Neural progenitor cell (in vitro differentiated cells): ENCODE data around the gene RSPH1. TPM values are rescaled to one million over a fixed set of nuclear protein-coding genes. Genes with fewer than 3 reads are reported as not detected.

Source experiments
- DNase-seq: peaks from one replicate; pipeline ENCODE4 v3.0.0-alpha.2; 2016; ENCODE audit warnings: low spot score
- H2AFZ ChIP-seq: fragments of 200-600 bp; sonication (generic); replicated peaks from 2 replicates; pipeline ENCODE4 v1.6.1; 2016; ENCODE audit warnings: antibody characterized with exemption
- H3F3A ChIP-seq: fragments of 200-600 bp; sonication (generic); 2 replicates; pipeline ENCODE4 v1.6.1; 2016; ENCODE audit warnings: antibody characterized with exemption, low read depth
- H3K27ac ChIP-seq: fragments of 200-600 bp; sonication (generic); 2 replicates; pipeline ENCODE4 v1.5.1; 2016; ENCODE audit warnings: mild to moderate bottlenecking
- H3K27me3 ChIP-seq: fragments of 200-600 bp; sonication (generic); 2 replicates; pipeline ENCODE4 v1.6.1; 2016; ENCODE audit warnings: mild to moderate bottlenecking, moderate library complexity
- H3K36me3 ChIP-seq: fragments of 200-600 bp; sonication (generic); 2 replicates; pipeline ENCODE4 v1.5.1; 2016
- H3K4me1 ChIP-seq: fragments of 200-600 bp; sonication (generic); 2 replicates; pipeline ENCODE4 v1.6.1; 2016; ENCODE audit warnings: mixed run types
- H3K4me2 ChIP-seq: fragments of 200-600 bp; sonication (generic); 2 replicates; pipeline ENCODE4 v1.6.1; 2016
- H3K4me3 ChIP-seq: fragments of 200-600 bp; sonication (generic); 2 replicates; pipeline ENCODE4 v1.5.1; 2016
- H3K79me2 ChIP-seq: fragments of 200-600 bp; sonication (generic); 2 replicates; pipeline ENCODE4 v1.6.1; 2016; ENCODE audit warnings: low read depth
- H3K9ac ChIP-seq: fragments of 200-600 bp; sonication (generic); 2 replicates; pipeline ENCODE4 v1.6.1; 2016
- H3K9me3 ChIP-seq: fragments of 200-600 bp; sonication (generic); 2 replicates; pipeline ENCODE4 v1.5.1; 2016; ENCODE audit warnings: low read depth
- H4K20me1 ChIP-seq: fragments of 200-600 bp; sonication (generic); 2 replicates; pipeline ENCODE4 v1.6.1; 2016; ENCODE audit warnings: low read depth
- H3K27ac Mint-ChIP-seq: 3 replicates; pipeline ENCODE4 v1.8.0; 2021; ENCODE audit warnings: mixed read lengths
- H3K27me3 Mint-ChIP-seq: 2 replicates; pipeline ENCODE4 v1.8.0; 2022; ENCODE audit warnings: low read depth, mild to moderate bottlenecking, inconsistent platforms, moderate library complexity, mixed read lengths; ENCODE audit not compliant: insufficient read depth
- H3K36me3 Mint-ChIP-seq: 3 replicates; pipeline ENCODE4 v1.8.0; 2021; ENCODE audit warnings: mixed read lengths
- H3K4me1 Mint-ChIP-seq: 3 replicates; pipeline ENCODE4 v1.8.0; 2021; ENCODE audit warnings: mixed read lengths
- H3K4me3 Mint-ChIP-seq: 3 replicates; pipeline ENCODE4 v1.8.0; 2021; ENCODE audit warnings: mild to moderate bottlenecking, moderate library complexity, mixed read lengths
- H3K9me3 Mint-ChIP-seq: 3 replicates; pipeline ENCODE4 v1.8.0; 2020; ENCODE audit warnings: mixed read lengths
- CTCF ChIP-seq: fragments of 200-600 bp; sonication (generic); IDR thresholded peaks from 2 replicates; pipeline ENCODE4 v1.5.1; 2017; ENCODE audit warnings: antibody characterized with exemption, mild to moderate bottlenecking
- EZH2 ChIP-seq: fragments of 200-600 bp; sonication (generic); IDR thresholded peaks from 2 replicates; pipeline ENCODE4 v1.6.1; 2017; ENCODE audit warnings: antibody characterized with exemption, mild to moderate bottlenecking, moderate library complexity
- EZH2phosphoT487 ChIP-seq: fragments of 200-600 bp; sonication (generic); IDR thresholded peaks from 2 replicates; pipeline ENCODE4 v1.6.1; 2017; ENCODE audit warnings: antibody characterized with exemption
- total RNA-seq: library from RNA; depleted of rRNA; stranded (reverse); fragments of >200 nt; gene quantifications from 2 replicates; pipeline ENCODE4 v1.2.3, GENCODE V29; 2015; ENCODE audit warnings: low replicate concordance

The RSPH1 gene
- total RNA-seq, 1 donor from 2014 or later = 0.04 TPM

- Mint-ChIP-seq H3K4me1 (peaks cover 52% of the 10 kb centered on the region), H3K36me3 (no peaks in the 10 kb centered on the region), H3K9me3 (no peaks in the 10 kb centered on the region), H3K4me3 (peak overlapping the region; percentile 6), H3K27me3 (peaks cover 3% of the 10 kb centered on the region), H3K27ac (no peak overlapping the region)
- Histone ChIP-seq H3K27me3 (no peaks in the 10 kb centered on the region), H3K27ac (no peak overlapping the region), H3K79me2 (no peaks in the 10 kb centered on the region), H3K4me1 (peaks cover 35% of the 10 kb centered on the region), H3F3A (peaks cover 15% of the 10 kb centered on the region), H3K4me3 (no peak overlapping the region), H3K9ac (no peak overlapping the region), H3K9me3 (no peaks in the 10 kb centered on the region), H3K36me3 (no peaks in the 10 kb centered on the region), H4K20me1 (no peaks in the 10 kb centered on the region), H3K4me2 (no peak overlapping the region), H2AFZ (peak overlapping the region; percentile 55)
- no peak for DNase-seq
- TF ChIP-seq EZH2 (no peak), CTCF (no peak), EZH2phosphoT487 (no peak)
These were observed 27.2 kb upstream of the RSPH1 start for GRCh38 chr21:42523211-42523610.

DNA sequence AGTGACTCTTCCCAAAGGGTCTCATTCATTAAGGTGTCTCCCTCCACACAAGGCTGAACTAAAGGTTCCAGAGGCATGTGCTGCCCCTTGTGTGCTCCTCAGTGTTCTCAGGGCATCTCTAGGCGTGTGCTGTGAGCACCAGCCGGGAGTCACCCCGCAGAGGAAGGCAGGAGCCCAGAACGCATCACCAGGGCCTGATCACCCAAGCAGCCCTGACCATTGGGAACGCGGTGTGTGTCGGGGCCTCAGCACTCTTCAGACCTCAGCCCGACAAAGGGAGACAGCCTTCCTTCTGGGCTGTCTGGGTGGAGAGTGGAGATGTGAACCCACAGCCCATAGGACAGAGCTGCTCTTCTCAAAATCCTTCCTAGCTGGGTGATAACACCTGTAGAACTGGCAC is 26.7 kb upstream of the RSPH1 start:
- Histone ChIP-seq H3K4me1 (peaks cover 33% of the 10 kb centered on the region), H3F3A (peaks cover 15% of the 10 kb centered on the region), H2AFZ (no peak overlapping the region), H3K27me3 (no peaks in the 10 kb centered on the region), H4K20me1 (no peaks in the 10 kb centered on the region), H3K4me3 (no peak overlapping the region), H3K9me3 (no peaks in the 10 kb centered on the region), H3K36me3 (no peaks in the 10 kb centered on the region), H3K27ac (no peak overlapping the region), H3K79me2 (no peaks in the 10 kb centered on the region), H3K9ac (no peak overlapping the region), H3K4me2 (no peak overlapping the region)
- H3K4me3 Mint-ChIP-seq = no peak overlapping the region
- H3K27me3 Mint-ChIP-seq = peaks cover 6% of the 10 kb centered on the region
- no peaks in the 10 kb centered on the region for H3K36me3 Mint-ChIP-seq
- H3K27ac Mint-ChIP-seq = no peak overlapping the region
- H3K9me3 Mint-ChIP-seq = no peaks in the 10 kb centered on the region
- TF ChIP-seq EZH2phosphoT487 = no peak
- no peak for TF ChIP-seq CTCF
- no peak for TF ChIP-seq EZH2
- peaks cover 52% of the 10 kb centered on the region for H3K4me1 Mint-ChIP-seq
- no peak for DNase-seq

- Mint-ChIP-seq H3K4me3 (no peak overlapping the region), H3K27me3 (peaks cover 7% of the 10 kb centered on the region), H3K4me1 (peaks cover 55% of the 10 kb centered on the region), H3K9me3 (no peaks in the 10 kb centered on the region), H3K36me3 (no peaks in the 10 kb centered on the region), H3K27ac (peak overlapping the region; percentile 83)
- Histone ChIP-seq H3K79me2 (no peaks in the 10 kb centered on the region), H3F3A (peaks cover 15% of the 10 kb centered on the region), H2AFZ (no peak overlapping the region), H3K4me3 (no peak overlapping the region), H3K9ac (no peak overlapping the region), H3K36me3 (no peaks in the 10 kb centered on the region), H3K27ac (no peak overlapping the region), H3K9me3 (no peaks in the 10 kb centered on the region), H3K4me2 (no peak overlapping the region), H3K4me1 (peaks cover 33% of the 10 kb centered on the region), H4K20me1 (no peaks in the 10 kb centered on the region), H3K27me3 (no peaks in the 10 kb centered on the region)
- TF ChIP-seq EZH2 (no peak), EZH2phosphoT487 (no peak), CTCF (no peak)
- no peak for DNase-seq
These were observed 26.2 kb upstream of the RSPH1 start for GRCh38 chr21:42522271-42522670.
